Measurements from ENCODE around the gene NHSL2. TPM values are rescaled to one million over a fixed set of nuclear protein-coding genes. Genes with fewer than 3 reads are reported as not detected.
A peak's percentile ranks its signal among the peaks of the same experiment; 100 is the strongest.

NHSL2 gene
- total and polyA plus RNA-seq, 2 of the 13 experiments (the other 11 are each of a cell fraction or from before 2014, with no cell fraction given): not detected

- TF ChIP-seq ZNF512 (CRISPR knock-in tag; IDR thresholded peaks at IDR 0.05): no peak
- peak; percentile 58; the same call in 1 of the 2 replicates for TF ChIP-seq SALL2 (CRISPR knock-in tag; IDR thresholded peaks at IDR 0.05)
- no peak for TF ChIP-seq HNRNPUL1 (IDR thresholded peaks at IDR 0.05; ENCODE audit: low read depth, low read length)
- no peak for TF ChIP-seq MAFG (CRISPR knock-in tag; IDR thresholded peaks at IDR 0.05)
- TF ChIP-seq ZNF780A (CRISPR knock-in tag; IDR thresholded peaks at IDR 0.05): no peak
- TF ChIP-seq ZNF160 (CRISPR knock-in tag; IDR thresholded peaks at IDR 0.05): no peak
- no peak for TF ChIP-seq ZBED4 (CRISPR knock-in tag; IDR thresholded peaks at IDR 0.05; ENCODE audit: borderline replicate concordance)
- TF ChIP-seq ZNF263 (CRISPR knock-in tag; IDR thresholded peaks at IDR 0.05): peak; percentile 37; the same call in 1 of the 2 replicates
- TF ChIP-seq ZSCAN9 (CRISPR knock-in tag; IDR thresholded peaks at IDR 0.05; ENCODE audit: borderline replicate concordance): no peak
- TF ChIP-seq ZNF746 (CRISPR knock-in tag; IDR thresholded peaks at IDR 0.05): peak; percentile 54; the same call in 1 of the 2 replicates
- TF ChIP-seq ZNF709 (CRISPR knock-in tag; IDR thresholded peaks at IDR 0.05): peak; percentile 55
- no peak for TF ChIP-seq ZNF3 (CRISPR knock-in tag; IDR thresholded peaks at IDR 0.05)
- no peak for TF ChIP-seq ZBTB42 (CRISPR knock-in tag; IDR thresholded peaks at IDR 0.05)
- TF ChIP-seq THAP11 (CRISPR knock-in tag; IDR thresholded peaks at IDR 0.05): peak; percentile 28; the same call in 1 of the 2 replicates
- TF ChIP-seq BCL3 (CRISPR knock-in tag; IDR thresholded peaks at IDR 0.05): peak; percentile 88; the same call in 1 of the 2 replicates
- TF ChIP-seq ZNF678 (CRISPR knock-in tag; IDR thresholded peaks at IDR 0.05): no peak
- no peak for TF ChIP-seq DBP (CRISPR knock-in tag; IDR thresholded peaks at IDR 0.05; ENCODE audit: not compliant biosample characterization)
- TF ChIP-seq MED8 (CRISPR knock-in tag; IDR thresholded peaks at IDR 0.05; ENCODE audit: insufficient replicate concordance): no peak
- TF ChIP-seq ZKSCAN5 (CRISPR knock-in tag; IDR thresholded peaks at IDR 0.05): no peak
- TF ChIP-seq JUND (CRISPR knock-in tag; IDR thresholded peaks at IDR 0.05): peak; percentile 80; the same call in 1 of the 2 replicates
- TF ChIP-seq ZNF564 (CRISPR knock-in tag; IDR thresholded peaks at IDR 0.05): peak; percentile 65; the same call in 1 of the 2 replicates
- TF ChIP-seq ZNF652 (CRISPR knock-in tag; IDR thresholded peaks at IDR 0.05; ENCODE audit: borderline replicate concordance, low read depth): no peak
- no peak for TF ChIP-seq GTF3A (CRISPR knock-in tag; conservative IDR thresholded peaks at IDR 0.05)
Observed at GRCh38 chrX:72018277-72019112, 107.8 kb downstream of the NHSL2 start (continued).

Data from HepG2 (cell line).